ENCODE data around the gene TBC1D14. TPM values are rescaled to one million over a fixed set of nuclear protein-coding genes. Genes with fewer than 3 reads are reported as not detected.

Gene TBC1D14
- total and polyA plus RNA-seq, 9 of the 15 experiments (the other 6 are each of a cell fraction or from before 2014, with no cell fraction given) = 2.1 to 59.6 (median 44.8) TPM

Other genes with a start within 250 kb of the TBC1D14 start
- 5.8 and 7.5 TPM in 2 replicates for gene S100P, start 215.9 kb upstream of the TBC1D14 start, total RNA-seq (2014; rRNA removed)
- 7.4 and 13.7 TPM in 2 replicates for gene S100P, start 215.9 kb upstream of the TBC1D14 start, total RNA-seq (2014; rRNA removed; fragmentation: Illumina TruSeq; extraction: Trizol)
- gene S100P, start 215.9 kb upstream of the TBC1D14 start, total RNA-seq (2015; rRNA removed; fragmentation: Illumina TruSeq; extraction: Trizol) = 7.2 and 7.5 TPM in 2 replicates
- 13.2 and 16.8 TPM in 2 replicates for gene S100P, start 215.9 kb upstream of the TBC1D14 start, total RNA-seq (2021)
- gene S100P, start 215.9 kb upstream of the TBC1D14 start, polyA plus RNA-seq (2011; rRNA removed) = 2.7 and 4.1 TPM in 2 replicates
- 6.9 and 7.4 TPM in 2 replicates for gene S100P, start 215.9 kb upstream of the TBC1D14 start, polyA plus RNA-seq (2014; fragmentation: Illumina TruSeq; extraction: Trizol)
- gene S100P, start 215.9 kb upstream of the TBC1D14 start, polyA plus RNA-seq (2014; fragmentation: Nextera tagmentation; extraction: Ambion mirVana) = 10 to 100 TPM; 21.0 to 23.8 TPM
- gene S100P, start 215.9 kb upstream of the TBC1D14 start, polyA plus RNA-seq (2014; rRNA removed) = 5.5 and 5.7 TPM in 2 replicates
- gene MRFAP1L1, start 200.0 kb upstream of the TBC1D14 start, total RNA-seq (2014; rRNA removed) = 74.2 and 78.8 TPM in 2 replicates
- gene MRFAP1L1, start 200.0 kb upstream of the TBC1D14 start, total RNA-seq (2014; rRNA removed; fragmentation: Illumina TruSeq; extraction: Trizol) = 85.7 and 86.2 TPM in 2 replicates
- gene MRFAP1L1, start 200.0 kb upstream of the TBC1D14 start, total RNA-seq (2015; rRNA removed; fragmentation: Illumina TruSeq; extraction: Trizol) = 83.3 and 90.6 TPM in 2 replicates
- 51.3 and 53.6 TPM in 2 replicates for gene MRFAP1L1, start 200.0 kb upstream of the TBC1D14 start, total RNA-seq (2021)
- 59.5 and 83.8 TPM in 2 replicates for gene MRFAP1L1, start 200.0 kb upstream of the TBC1D14 start, polyA plus RNA-seq (2011; rRNA removed)
- 74.8 and 87.6 TPM in 2 replicates for gene MRFAP1L1, start 200.0 kb upstream of the TBC1D14 start, polyA plus RNA-seq (2014; fragmentation: Illumina TruSeq; extraction: Trizol)
- gene MRFAP1L1, start 200.0 kb upstream of the TBC1D14 start, polyA plus RNA-seq (2014; fragmentation: Nextera tagmentation; extraction: Ambion mirVana) = 10 to 100 TPM; 37.6 to 48.1 TPM
- 104 and 111 TPM in 2 replicates for gene MRFAP1L1, start 200.0 kb upstream of the TBC1D14 start, polyA plus RNA-seq (2014; rRNA removed)
- 31.6 and 38.3 TPM in 2 replicates for gene BLOC1S4, start 193.7 kb upstream of the TBC1D14 start, total RNA-seq (2014; rRNA removed)
- 10.0 and 11.2 TPM in 2 replicates for gene BLOC1S4, start 193.7 kb upstream of the TBC1D14 start, total RNA-seq (2014; rRNA removed; fragmentation: Illumina TruSeq; extraction: Trizol)
- gene BLOC1S4, start 193.7 kb upstream of the TBC1D14 start, total RNA-seq (2015; rRNA removed; fragmentation: Illumina TruSeq; extraction: Trizol) = 10.5 and 10.8 TPM in 2 replicates
- 29.4 and 31.1 TPM in 2 replicates for gene BLOC1S4, start 193.7 kb upstream of the TBC1D14 start, total RNA-seq (2021)
- gene BLOC1S4, start 193.7 kb upstream of the TBC1D14 start, polyA plus RNA-seq (2011; rRNA removed) = 21.0 and 25.5 TPM in 2 replicates
- 10.3 and 15.0 TPM in 2 replicates for gene BLOC1S4, start 193.7 kb upstream of the TBC1D14 start, polyA plus RNA-seq (2014; fragmentation: Illumina TruSeq; extraction: Trizol)
- 1 to 10 TPM; 3.1 to 3.9 TPM for gene BLOC1S4, start 193.7 kb upstream of the TBC1D14 start, polyA plus RNA-seq (2014; fragmentation: Nextera tagmentation; extraction: Ambion mirVana)
- gene BLOC1S4, start 193.7 kb upstream of the TBC1D14 start, polyA plus RNA-seq (2014; rRNA removed) = 30.9 and 37.3 TPM in 2 replicates
- 9.0 and 9.5 TPM in 2 replicates for gene KIAA0232, start 127.1 kb upstream of the TBC1D14 start, total RNA-seq (2014; rRNA removed)
- gene KIAA0232, start 127.1 kb upstream of the TBC1D14 start, total RNA-seq (2014; rRNA removed; fragmentation: Illumina TruSeq; extraction: Trizol) = 16.0 and 18.7 TPM in 2 replicates
- gene KIAA0232, start 127.1 kb upstream of the TBC1D14 start, total RNA-seq (2015; rRNA removed; fragmentation: Illumina TruSeq; extraction: Trizol) = 13.0 and 13.6 TPM in 2 replicates
- gene KIAA0232, start 127.1 kb upstream of the TBC1D14 start, total RNA-seq (2021) = 14.7 TPM in 2 replicates
- 17.4 and 17.9 TPM in 2 replicates for gene KIAA0232, start 127.1 kb upstream of the TBC1D14 start, polyA plus RNA-seq (2011; rRNA removed)
- gene KIAA0232, start 127.1 kb upstream of the TBC1D14 start, polyA plus RNA-seq (2014; fragmentation: Illumina TruSeq; extraction: Trizol) = 11.8 and 13.0 TPM in 2 replicates
- gene KIAA0232, start 127.1 kb upstream of the TBC1D14 start, polyA plus RNA-seq (2014; fragmentation: Nextera tagmentation; extraction: Ambion mirVana) = 1 to 10 TPM; 3.5 to 4.2 TPM
- 10.1 and 11.9 TPM in 2 replicates for gene KIAA0232, start 127.1 kb upstream of the TBC1D14 start, polyA plus RNA-seq (2014; rRNA removed)
- gene TADA2B, start 133.5 kb downstream of the TBC1D14 start, total RNA-seq (2014; rRNA removed) = 8.6 and 11.5 TPM in 2 replicates
- 6.3 and 7.5 TPM in 2 replicates for gene TADA2B, start 133.5 kb downstream of the TBC1D14 start, total RNA-seq (2014; rRNA removed; fragmentation: Illumina TruSeq; extraction: Trizol)
- 10.4 and 10.9 TPM in 2 replicates for gene TADA2B, start 133.5 kb downstream of the TBC1D14 start, total RNA-seq (2015; rRNA removed; fragmentation: Illumina TruSeq; extraction: Trizol)
- gene TADA2B, start 133.5 kb downstream of the TBC1D14 start, total RNA-seq (2021) = 11.9 and 12.2 TPM in 2 replicates
- 3.8 and 4.2 TPM in 2 replicates for gene TADA2B, start 133.5 kb downstream of the TBC1D14 start, polyA plus RNA-seq (2011; rRNA removed)
- 9.2 and 11.8 TPM in 2 replicates for gene TADA2B, start 133.5 kb downstream of the TBC1D14 start, polyA plus RNA-seq (2014; fragmentation: Illumina TruSeq; extraction: Trizol)
- under 1 TPM; 0.55 to 0.81 TPM for gene TADA2B, start 133.5 kb downstream of the TBC1D14 start, polyA plus RNA-seq (2014; fragmentation: Nextera tagmentation; extraction: Ambion mirVana)
- gene TADA2B, start 133.5 kb downstream of the TBC1D14 start, polyA plus RNA-seq (2014; rRNA removed) = 7.4 and 7.7 TPM in 2 replicates
- 72.5 and 99.5 TPM in 2 replicates for gene GRPEL1, start 158.2 kb downstream of the TBC1D14 start, total RNA-seq (2014; rRNA removed)
- gene GRPEL1, start 158.2 kb downstream of the TBC1D14 start, total RNA-seq (2014; rRNA removed; fragmentation: Illumina TruSeq; extraction: Trizol) = 86.6 and 90.2 TPM in 2 replicates
- gene GRPEL1, start 158.2 kb downstream of the TBC1D14 start, total RNA-seq (2015; rRNA removed; fragmentation: Illumina TruSeq; extraction: Trizol) = 77.4 and 84.4 TPM in 2 replicates
- gene GRPEL1, start 158.2 kb downstream of the TBC1D14 start, total RNA-seq (2021) = 59.7 and 63.7 TPM in 2 replicates
- gene GRPEL1, start 158.2 kb downstream of the TBC1D14 start, polyA plus RNA-seq (2011; rRNA removed) = 34.9 and 43.4 TPM in 2 replicates
- 87.3 and 88.7 TPM in 2 replicates for gene GRPEL1, start 158.2 kb downstream of the TBC1D14 start, polyA plus RNA-seq (2014; fragmentation: Illumina TruSeq; extraction: Trizol)
- 100 to 1,000 TPM; 125 to 192 TPM for gene GRPEL1, start 158.2 kb downstream of the TBC1D14 start, polyA plus RNA-seq (2014; fragmentation: Nextera tagmentation; extraction: Ambion mirVana)
- gene GRPEL1, start 158.2 kb downstream of the TBC1D14 start, polyA plus RNA-seq (2014; rRNA removed) = 64.3 and 65.9 TPM in 2 replicates

Measured in K562 (cell line).